KOPT-K1 (cell line): ENCODE data around the gene CCDC85C.

ENCODE experiments used
- H3K27ac ChIP-seq: fragments of 200-600 bp; sonication (generic); 2 replicates; pipeline ENCODE4 v1.5.1; 2016; ENCODE audit warnings: antibody characterized with exemption, mild to moderate bottlenecking, low read depth, low read length; ENCODE audit not compliant: poor library complexity, severe bottlenecking
- H3K36me3 ChIP-seq: fragments of 200-600 bp; sonication (generic); 2 replicates; pipeline ENCODE4 v1.5.1; 2017; ENCODE audit warnings: antibody characterized with exemption, mild to moderate bottlenecking, low read length, moderate library complexity; ENCODE audit not compliant: insufficient read depth
- H3K9me3 ChIP-seq: fragments of 200-600 bp; sonication (generic); 2 replicates; pipeline ENCODE4 v1.5.1; 2017; ENCODE audit warnings: antibody characterized with exemption, low read length, mild to moderate bottlenecking; ENCODE audit not compliant: insufficient read depth, poor library complexity, severe bottlenecking

Gene CCDC85C

DNA sequence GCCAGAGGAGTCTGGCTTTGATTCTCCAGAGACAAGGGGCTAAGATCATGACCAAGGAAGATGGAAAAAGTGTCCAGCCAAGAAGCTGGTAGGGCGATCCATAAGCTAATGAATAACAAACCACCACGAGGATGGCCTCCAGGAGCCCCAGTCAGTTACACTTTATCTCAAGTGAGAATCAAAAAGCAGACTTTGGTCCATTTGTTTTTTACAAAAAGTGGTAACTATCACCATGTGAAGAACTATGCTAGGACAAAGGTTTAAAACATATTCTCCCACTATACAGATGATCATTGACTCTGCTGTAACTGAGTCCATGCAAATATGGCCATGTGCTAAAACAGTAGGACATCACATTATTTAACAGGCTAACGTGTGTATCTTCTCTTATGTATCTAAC lies 137.2 kb downstream of the CCDC85C start:
- no peak overlapping the region for H3K27ac ChIP-seq
- no peaks in the 10 kb centered on the region for H3K9me3 ChIP-seq
- peaks cover 40% of the 10 kb centered on the region for H3K36me3 ChIP-seq

- no peaks in the 10 kb centered on the region for H3K9me3 ChIP-seq
- peaks cover 55% of the 10 kb centered on the region for H3K36me3 ChIP-seq
- H3K27ac ChIP-seq = no peak overlapping the region
These were observed 138.7 kb downstream of the CCDC85C start for GRCh38 chr14:99465288-99465687.

GRCh38 chr14:99463974-99464373 lies 140.0 kb downstream of the CCDC85C start:
- H3K27ac ChIP-seq = no peak overlapping the region
- H3K9me3 ChIP-seq = no peaks in the 10 kb centered on the region
- peaks cover 66% of the 10 kb centered on the region for H3K36me3 ChIP-seq

DNA sequence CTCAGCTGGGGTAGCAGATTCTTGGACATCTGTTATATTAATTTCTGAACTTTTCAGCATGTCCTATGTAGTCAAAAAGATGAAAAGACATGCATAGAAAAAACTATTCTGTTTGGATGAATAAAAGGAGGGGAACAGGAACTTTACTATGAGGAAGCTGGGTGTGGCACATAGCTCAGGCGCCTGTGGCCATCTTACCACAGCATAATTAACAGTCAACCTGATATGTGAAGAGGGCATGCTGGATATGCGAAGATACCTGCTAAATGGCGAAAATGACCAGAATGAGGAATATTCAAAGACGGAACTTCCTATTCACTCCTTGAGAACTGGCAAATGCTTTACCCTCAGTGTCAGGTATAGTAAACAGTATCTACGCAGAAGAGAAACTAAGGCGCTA lies 141.8 kb downstream of the CCDC85C start:
- H3K36me3 ChIP-seq = peaks cover 84% of the 10 kb centered on the region

GRCh38 chr14:99461411-99462085 lies 142.5 kb downstream of the CCDC85C start:
- H3K9me3 ChIP-seq = no peaks in the 10 kb centered on the region
- peaks cover 91% of the 10 kb centered on the region for H3K36me3 ChIP-seq
- H3K27ac ChIP-seq = no peak overlapping the region

More for the DNA sequence above, 141.8 kb downstream of the CCDC85C start:
- H3K27ac ChIP-seq = no peak overlapping the region
- H3K9me3 ChIP-seq = no peaks in the 10 kb centered on the region

GRCh38 chr14:99460793-99461192 lies 143.2 kb downstream of the CCDC85C start:
- H3K9me3 ChIP-seq = no peaks in the 10 kb centered on the region
- H3K36me3 ChIP-seq = peaks cover 98% of the 10 kb centered on the region
- H3K27ac ChIP-seq = no peak overlapping the region

DNA sequence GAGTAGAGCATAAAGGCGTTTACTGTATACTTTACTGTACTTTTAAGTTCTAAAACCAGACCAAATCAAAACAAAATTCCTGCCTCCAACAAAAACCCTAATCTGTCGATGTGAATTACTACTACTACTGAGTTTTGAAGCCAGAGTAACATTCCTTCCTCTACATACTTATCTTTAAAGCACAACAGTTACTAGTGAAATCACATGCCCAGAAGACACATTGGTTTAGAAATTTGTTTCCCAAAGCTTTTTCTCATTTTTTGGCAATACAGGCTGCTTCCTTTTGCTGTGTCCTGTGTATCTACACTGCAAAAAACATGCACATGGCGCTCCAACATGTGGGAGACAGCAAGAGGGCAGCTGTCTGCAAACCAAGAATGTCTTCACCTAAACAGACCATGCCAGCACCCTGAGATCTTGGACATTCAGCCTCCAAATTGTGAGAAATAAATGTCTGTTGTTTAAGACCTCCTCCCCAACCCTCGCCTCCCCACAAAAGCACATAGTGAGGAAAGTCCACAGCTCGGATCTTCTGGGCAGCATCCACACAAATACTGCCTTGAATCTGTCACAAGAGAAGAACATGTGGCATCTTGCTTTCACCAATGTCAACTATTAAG lies 144.4 kb downstream of the CCDC85C start:
- Histone ChIP-seq H3K27ac (no peak overlapping the region), H3K9me3 (no peaks in the 10 kb centered on the region), H3K36me3 (peaks cover 98% of the 10 kb centered on the region)

DNA sequence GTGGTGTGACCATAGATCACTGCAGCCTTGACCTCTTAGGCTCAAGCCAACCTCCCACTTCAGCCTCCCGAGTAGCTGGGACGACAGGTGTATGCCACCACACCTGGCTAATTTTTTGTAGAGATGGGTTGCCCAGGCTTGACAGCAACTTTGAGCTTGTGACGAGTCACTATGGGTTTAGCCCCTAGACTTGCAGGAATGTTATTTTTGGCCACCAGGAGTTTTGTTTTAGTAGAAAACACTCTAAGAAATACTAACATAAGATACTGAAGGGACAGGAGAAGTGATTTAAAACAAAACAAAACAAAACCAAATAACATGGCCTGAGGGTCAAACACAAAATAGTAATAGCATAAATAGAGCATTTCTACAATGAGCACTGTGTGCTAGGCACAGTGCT lies 149.8 kb downstream of the CCDC85C start:
- no peak overlapping the region for H3K27ac ChIP-seq
- H3K9me3 ChIP-seq = no peaks in the 10 kb centered on the region
- H3K36me3 ChIP-seq = peaks cover 98% of the 10 kb centered on the region

GRCh38 chr14:99452968-99453367 lies 151.0 kb downstream of the CCDC85C start:
- no peak overlapping the region for H3K27ac ChIP-seq
- no peaks in the 10 kb centered on the region for H3K9me3 ChIP-seq
- H3K36me3 ChIP-seq = peaks cover 99% of the 10 kb centered on the region

- peaks cover 99% of the 10 kb centered on the region for H3K36me3 ChIP-seq
- no peak overlapping the region for H3K27ac ChIP-seq
- no peaks in the 10 kb centered on the region for H3K9me3 ChIP-seq
These were observed 152.8 kb downstream of the CCDC85C start for GRCh38 chr14:99451234-99451633.

DNA sequence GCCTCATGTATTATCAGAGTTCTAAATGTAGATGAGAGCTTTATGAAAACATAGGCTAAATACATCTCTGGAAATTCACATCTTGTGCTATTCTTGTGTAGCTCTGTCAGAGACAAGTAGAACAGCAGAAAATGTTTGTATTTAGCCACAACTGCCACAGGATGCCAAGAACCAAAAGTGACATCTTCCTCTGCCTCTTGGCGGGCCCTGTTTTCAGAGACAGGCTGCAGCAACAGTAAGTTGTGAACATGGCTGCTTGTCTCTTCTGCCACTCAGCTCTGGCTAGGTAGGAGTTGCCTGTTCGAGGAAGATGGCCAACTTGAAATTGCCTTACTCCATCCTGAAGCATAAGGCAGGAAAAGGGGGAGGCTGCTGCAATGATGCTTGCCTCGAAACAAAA lies 153.7 kb downstream of the CCDC85C start:
- H3K36me3 ChIP-seq = peaks cover 99% of the 10 kb centered on the region
- H3K27ac ChIP-seq = no peak overlapping the region
- H3K9me3 ChIP-seq = no peaks in the 10 kb centered on the region
